SKM-1 treated with dmso at 0.1 percent for 144 hours (cell line): ENCODE results near the gene SIAH3.
A peak's percentile ranks its signal among the peaks of the same experiment; 100 is the strongest.

ENCODE experiments used
- DNase-seq: peaks from one replicate; lab custom pipeline; 2025; ENCODE audit not compliant: unreplicated experiment; lab: John Stamatoyannopoulos, UW

The SIAH3 gene

DNA sequence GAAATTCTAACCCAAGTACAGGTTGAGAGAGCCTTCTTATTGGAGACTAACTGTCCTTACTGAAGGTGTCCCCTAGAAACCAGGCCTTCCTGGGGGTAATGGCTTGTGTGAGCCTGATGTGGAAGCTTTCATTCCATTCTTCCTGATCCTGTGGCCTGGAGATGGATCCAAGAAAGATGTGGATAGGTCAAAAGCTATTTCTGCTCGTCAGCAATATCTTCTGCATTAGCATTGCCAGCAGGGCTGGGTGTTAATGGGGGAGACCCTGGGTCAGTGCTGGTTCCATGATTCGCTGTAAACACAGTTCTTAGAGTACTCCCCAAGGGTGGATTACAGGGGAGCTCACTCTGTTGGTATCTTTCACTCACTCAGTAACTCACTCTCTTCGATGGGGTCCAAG is 106.6 kb downstream of the SIAH3 start:
- no peak for DNase-seq

DNA sequence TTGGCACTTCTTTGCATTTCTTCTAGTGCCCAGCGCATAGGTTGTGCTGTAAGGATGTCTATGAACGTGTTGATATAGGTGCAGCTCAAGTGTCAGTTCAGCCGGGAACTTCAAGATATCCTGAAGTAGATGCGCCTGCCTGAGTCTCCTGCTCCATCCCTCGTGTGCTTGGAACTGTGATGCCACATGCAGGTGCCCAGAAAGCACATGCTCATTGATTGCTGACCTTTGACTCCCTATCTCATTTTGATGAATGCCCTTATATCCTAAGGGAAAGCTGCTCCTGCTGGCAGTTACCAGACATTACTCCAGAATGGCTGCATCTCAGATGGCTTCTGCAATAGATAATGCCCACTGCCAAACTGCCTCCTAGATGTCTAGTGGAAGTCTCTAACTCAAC is 108.6 kb downstream of the SIAH3 start:
- no peak for DNase-seq

DNA sequence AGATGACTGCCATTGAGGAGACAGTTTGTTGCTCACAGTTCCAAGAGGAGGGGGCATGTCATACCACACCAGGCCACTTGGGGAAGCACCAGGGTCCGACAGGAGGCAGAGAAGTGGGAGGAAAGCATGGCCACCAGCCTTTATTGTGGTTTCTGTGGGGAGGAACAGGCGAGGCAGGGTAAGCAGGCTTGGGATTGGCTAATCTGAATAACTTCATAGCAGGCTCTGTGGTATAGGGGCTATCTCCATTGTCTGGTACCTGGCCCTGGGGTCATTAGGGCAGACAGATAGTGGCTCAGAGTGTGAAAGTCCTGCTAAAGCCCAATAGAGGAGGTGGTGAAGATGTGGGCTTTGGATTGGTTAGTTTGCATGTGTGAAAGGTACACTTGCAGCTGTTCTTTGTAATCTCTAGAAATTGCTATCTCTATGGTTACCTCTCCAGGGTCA is 114.0 kb downstream of the SIAH3 start:
- DNase-seq = peak; percentile 43

GRCh38 chr13:45733361-45733760 is 118.2 kb downstream of the SIAH3 start:
- no peak for DNase-seq

- DNase-seq = no peak
These were observed 118.6 kb downstream of the SIAH3 start for GRCh38 chr13:45732916-45733315.

- no peak for DNase-seq
These were observed 120.1 kb downstream of the SIAH3 start for GRCh38 chr13:45731455-45731854.

DNA sequence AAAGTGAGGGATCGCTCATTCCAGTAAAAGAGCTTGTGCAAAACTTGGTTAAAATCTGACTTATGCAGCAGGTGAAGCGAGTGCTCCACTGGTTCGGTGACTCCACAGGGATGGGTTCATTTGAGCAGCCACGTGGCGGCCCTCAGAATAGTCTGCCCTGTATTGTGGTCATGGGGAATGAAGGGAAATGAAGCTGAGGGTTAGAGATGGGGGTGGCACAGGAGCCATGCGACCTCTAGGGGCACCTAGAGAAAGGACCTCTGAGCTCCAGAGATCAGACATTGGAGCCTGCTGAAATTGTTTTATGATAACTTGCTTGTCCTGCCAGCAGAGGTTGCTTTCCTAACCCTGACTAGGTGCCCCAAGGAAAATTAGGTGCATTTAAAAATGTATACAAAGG is 122.8 kb downstream of the SIAH3 start:
- DNase-seq = peak; percentile 43
